Glomerular endothelial cell (primary cell): Measurements from ENCODE around the gene F13A1. TPM values are rescaled to one million over a fixed set of nuclear protein-coding genes. Genes with fewer than 3 reads are reported as not detected.

Source experiments
- DNase-seq: peaks from one replicate; pipeline ENCODE4 v3.0.0-alpha.2; 2011; ENCODE audit warnings: low read depth, low spot score; ENCODE audit errors: extremely low read depth
- total RNA-seq: library from RNA; depleted of rRNA; stranded (reverse); fragments of >200 nt; gene quantifications from 2 replicates; pipeline ENCODE4 v1.2.3, GENCODE V29; 2015

F13A1 gene
- total RNA-seq, 1 donor from 2014 or later: not detected

GRCh38 chr6:6246544-6246943, 73.9 kb downstream of the F13A1 start:
- no peak for DNase-seq

- no peak for DNase-seq
These were observed 75.8 kb downstream of the F13A1 start for GRCh38 chr6:6244624-6245023.

- no peak for DNase-seq
These were observed 76.6 kb downstream of the F13A1 start for GRCh38 chr6:6243846-6244245.

- DNase-seq: no peak
These were observed 80.6 kb downstream of the F13A1 start for GRCh38 chr6:6239598-6240581.

GRCh38 chr6:6236730-6237469, 83.6 kb downstream of the F13A1 start:
- no peak for DNase-seq

- DNase-seq: no peak
These were observed 84.7 kb downstream of the F13A1 start for GRCh38 chr6:6235786-6236185.

- DNase-seq: no peak
These were observed 85.5 kb downstream of the F13A1 start for GRCh38 chr6:6234963-6235362.

GRCh38 chr6:6230286-6230685, 90.2 kb downstream of the F13A1 start:
- no peak for DNase-seq

GRCh38 chr6:6227896-6228295, 92.6 kb downstream of the F13A1 start:
- DNase-seq: no peak

GRCh38 chr6:6225885-6226529, 94.5 kb downstream of the F13A1 start:
- DNase-seq: no peak

- no peak for DNase-seq
These were observed 95.5 kb downstream of the F13A1 start for GRCh38 chr6:6224933-6225486.

GRCh38 chr6:6221787-6222535, 98.5 kb downstream of the F13A1 start:
- DNase-seq: no peak

GRCh38 chr6:6220718-6221117, 99.7 kb downstream of the F13A1 start:
- DNase-seq: no peak

- no peak for DNase-seq
These were observed 100.7 kb downstream of the F13A1 start for GRCh38 chr6:6219716-6220115.

- DNase-seq: no peak
These were observed 101.7 kb downstream of the F13A1 start for GRCh38 chr6:6218759-6219085.

- no peak for DNase-seq
These were observed 102.4 kb downstream of the F13A1 start for GRCh38 chr6:6217855-6218758.

- no peak for DNase-seq
These were observed 109.5 kb downstream of the F13A1 start for GRCh38 chr6:6210994-6211393.

- no peak for DNase-seq
These were observed 117.6 kb downstream of the F13A1 start for GRCh38 chr6:6202886-6203285.

GRCh38 chr6:6201200-6201599, 119.3 kb downstream of the F13A1 start:
- no peak for DNase-seq
